CD4-positive, alpha-beta T cell (primary cell): ENCODE results near the gene PALS1. TPM values are rescaled to one million over a fixed set of nuclear protein-coding genes. Genes with fewer than 3 reads are reported as not detected.

Experiments used
- ATAC-seq: fragments of 200-7000 bp; cut with Tn5 transposase; one replicate; pipeline ENCODE4 v1.10.0; 2022; ENCODE audit warnings: mild to moderate bottlenecking; ENCODE audit not compliant: poor library complexity
- CTCF ChIA-PET: fragments of 350-600 bp; sonication (Branson Sonifier 250); formaldehyde crosslinking; loops from one replicate; lab custom pipeline; 2021; ENCODE audit warnings: antibody characterized with exemption, inconsistent platforms; lab: Charles Lee
- POLR2A ChIA-PET: fragments of 350-600 bp; sonication (Branson Sonifier 250); formaldehyde crosslinking; loops from one replicate; lab custom pipeline; 2021; ENCODE audit warnings: antibody characterized with exemption, inconsistent platforms; lab: Charles Lee
- DNase-seq, 14 experiments: peaks; one replicate each; pipeline ENCODE4 v3.0.0-alpha.2; 2013 to 2020; ENCODE audit warnings: mixed read lengths in 2 of 14
- H3K27ac ChIP-seq, 2 donors: one replicate each; pipeline versions ENCODE4 v1.5.1 to v1.7.0; 2013; ENCODE audit warnings: low read length in 2 of 2, low read depth in 1 of 2, mild to moderate bottlenecking in 1 of 2
- H3K27me3 ChIP-seq, 2 experiments: 1 replicate in 1 of 2; 2 replicates in 1 of 2; pipeline versions ENCODE4 v1.6.1 to v1.7.0; 2013; ENCODE audit warnings: low read length in 2 of 2, control low read depth in 1 of 2, mild to moderate bottlenecking in 1 of 2, moderate library complexity in 1 of 2; ENCODE audit not compliant: insufficient read depth in 2 of 2, control insufficient read depth in 1 of 2
- H3K36me3 ChIP-seq: one replicate; pipeline ENCODE4 v1.6.1; 2013; ENCODE audit warnings: low read length, control low read depth; ENCODE audit not compliant: insufficient read depth
- H3K4me1 ChIP-seq: one replicate; pipeline ENCODE4 v1.6.1; 2013; ENCODE audit warnings: low read length, control low read depth; ENCODE audit not compliant: insufficient read depth
- H3K4me3 ChIP-seq: one replicate; pipeline ENCODE4 v1.5.1; 2013; ENCODE audit warnings: mild to moderate bottlenecking, low read length, moderate library complexity
- H3K9me3 ChIP-seq, 2 experiments: 1 replicate in 1 of 2; 2 replicates in 1 of 2; pipeline versions ENCODE4 v1.6.1 to v1.7.0; 2013; ENCODE audit warnings: low read length in 2 of 2, mild to moderate bottlenecking in 2 of 2, control low read depth in 1 of 2, moderate library complexity in 1 of 2; ENCODE audit not compliant: control insufficient read depth in 1 of 2, insufficient read depth in 1 of 2
- H3K27ac Mint-ChIP-seq: one replicate; pipeline ENCODE4 v1.8.0; 2020; ENCODE audit warnings: mixed read lengths
- H3K27me3 Mint-ChIP-seq: one replicate; pipeline ENCODE4 v1.8.0; 2021; ENCODE audit warnings: mixed read lengths
- H3K36me3 Mint-ChIP-seq: one replicate; pipeline ENCODE4 v1.8.0; 2021; ENCODE audit warnings: low read depth, mixed read lengths
- H3K4me1 Mint-ChIP-seq: one replicate; pipeline ENCODE4 v1.8.0; 2021; ENCODE audit warnings: low read depth, mixed read lengths
- H3K4me3 Mint-ChIP-seq: one replicate; pipeline ENCODE4 v1.8.0; 2020; ENCODE audit warnings: mild to moderate bottlenecking, mixed read lengths
- H3K9me3 Mint-ChIP-seq: one replicate; pipeline ENCODE4 v1.8.0; 2020; ENCODE audit warnings: mixed read lengths
- CTCF ChIP-seq: fragments of 200-600 bp; IDR thresholded peaks from one replicate; pipeline ENCODE4 v1.8.0; 2022; ENCODE audit warnings: antibody characterized with exemption, mild to moderate bottlenecking
- intact Hi-C, 2 experiments: fragments of 100-400 bp; cut with DNase I in 1 of 2; cut with micrococcal nuclease in 1 of 2; formaldehyde crosslinking; loops; one replicate each; pipeline versions ENCODE4 v1.15.1 to v1.9.0; 2023 to 2025; cut with DNase I, micrococcal nuclease
- total RNA-seq, 174 experiments: library from RNA in 2 of 174; stranded (reverse) in 2 of 174; gene quantifications; one replicate each; pipeline ENCODE4 v1.2.3 and lab custom pipeline; 2021 to 2026

Gene PALS1
- total RNA-seq, 2 experiments from 2014 or later = 12.1 TPM

GRCh38 chr14:67276131-67276530 lies 34.9 kb downstream of the PALS1 start:
- ATAC-seq = no peak
- no peak for DNase-seq
- ChIA-PET CTCF (no interaction called here), POLR2A (no interaction called here)
- Histone ChIP-seq H3K4me3 (no peak overlapping the region), H3K4me1 (no peaks in the 10 kb centered on the region), H3K9me3 (peaks cover 0 to 4% of the 10 kb centered on the region in 2 experiments), H3K36me3 (peaks cover 3% of the 10 kb centered on the region), H3K27me3 (no peaks in the 10 kb centered on the region), H3K27ac (no peak overlapping the region)
- intact Hi-C loops = no loop called here
- H3K4me1 Mint-ChIP-seq = peaks cover 25% of the 10 kb centered on the region
- peaks cover 61% of the 10 kb centered on the region for H3K36me3 Mint-ChIP-seq
- no peak overlapping the region for H3K4me3 Mint-ChIP-seq
- H3K27me3 Mint-ChIP-seq = no peaks in the 10 kb centered on the region
- no peaks in the 10 kb centered on the region for H3K9me3 Mint-ChIP-seq
- TF ChIP-seq CTCF = no peak
- H3K27ac Mint-ChIP-seq = no peak overlapping the region

GRCh38 chr14:67280506-67280905 lies 39.3 kb downstream of the PALS1 start:
- Histone ChIP-seq H3K4me1 (no peaks in the 10 kb centered on the region), H3K27me3 (no peaks in the 10 kb centered on the region), H3K9me3 (no peaks in the 10 kb centered on the region), H3K4me3 (no peak overlapping the region), H3K36me3 (no peaks in the 10 kb centered on the region), H3K27ac (no peak overlapping the region)
- no peak overlapping the region for H3K4me3 Mint-ChIP-seq
- ATAC-seq (no peak), DNase-seq (no peak)
- TF ChIP-seq CTCF = no peak
- no peaks in the 10 kb centered on the region for H3K9me3 Mint-ChIP-seq
- ChIA-PET POLR2A (no interaction called here), CTCF (interaction anchor here (1.0 kb wide), 1 partner anchor 9 kb away, joined by 3 read pairs; no protein-coding TSS in a partner anchor)
- H3K27me3 Mint-ChIP-seq = no peaks in the 10 kb centered on the region
- intact Hi-C loops = loop anchor here in 1 of 2 experiments (10.0 kb wide), 1 partner anchor 656 kb away; no protein-coding TSS in a partner anchor
- no peak overlapping the region for H3K27ac Mint-ChIP-seq
- peaks cover 20% of the 10 kb centered on the region for H3K36me3 Mint-ChIP-seq
- H3K4me1 Mint-ChIP-seq = peaks cover 23% of the 10 kb centered on the region

GRCh38 chr14:67285876-67286452 lies 44.7 kb downstream of the PALS1 start:
- H3K27ac ChIP-seq = no peak overlapping the region
- H3K36me3 Mint-ChIP-seq = no peaks in the 10 kb centered on the region
- CTCF ChIA-PET = interaction anchor here (0.5 to 1.8 kb wide), 6 partner anchors 8 to 927 kb away, joined by 3 to 6 read pairs (median 4); no protein-coding TSS in a partner anchor
- H3K4me3 Mint-ChIP-seq = no peak overlapping the region
- no peaks in the 10 kb centered on the region for H3K9me3 Mint-ChIP-seq
- no peak overlapping the region for H3K4me3 ChIP-seq
- H3K36me3 ChIP-seq = no peaks in the 10 kb centered on the region
- no peaks in the 10 kb centered on the region for H3K27me3 ChIP-seq
- H3K4me1 ChIP-seq = no peaks in the 10 kb centered on the region
- H3K27me3 Mint-ChIP-seq = no peaks in the 10 kb centered on the region
- DNase-seq (peak in 3 of 14 experiments; percentile 48 to 55 (median 51)), ATAC-seq (no peak)
- TF ChIP-seq CTCF = peak; percentile 81
- intact Hi-C loops = loop anchor here (1.0 to 10.0 kb wide), 6 partner anchors 120 to 929 kb away; no protein-coding TSS in a partner anchor
- H3K9me3 ChIP-seq = no peaks in the 10 kb centered on the region
- H3K27ac Mint-ChIP-seq = no peak overlapping the region
- POLR2A ChIA-PET = interaction anchor here (0.7 kb wide), 1 partner anchor 789 kb away, joined by 4 read pairs; no protein-coding TSS in a partner anchor
- H3K4me1 Mint-ChIP-seq = no peaks in the 10 kb centered on the region

Other genes with a start within 250 kb of the PALS1 start
- not detected for gene GARIN2, start 52.0 kb upstream of the PALS1 start, total RNA-seq
- 10 to 100 TPM; 25.2 to 36.2 TPM for gene ATP6V1D, start 118.4 kb downstream of the PALS1 start, total RNA-seq
- 10 to 100 TPM; 23.1 to 28.8 TPM for gene EIF2S1, start 118.9 kb downstream of the PALS1 start, total RNA-seq
- gene PLEK2, start 170.7 kb downstream of the PALS1 start, total RNA-seq = 1 to 10 TPM; 1.3 to 1.4 TPM
- gene TMEM229B, start 247.3 kb downstream of the PALS1 start, total RNA-seq = 1 to 10 TPM; 7.1 to 9.1 TPM